HUES64 (cell line): ENCODE data around the gene WNT2.
"Not testable (repeated sequence)": the region's sequence is repeated elsewhere in the genome, so short reads cannot be mapped to it uniquely, and the experiment has no call there.

ENCODE experiments used
- H3K27ac ChIP-seq: 2 replicates; pipeline ENCODE4 v1.7.0; 2013; ENCODE audit warnings: low read depth, low read length, inconsistent platforms
- H3K27me3 ChIP-seq: 2 replicates; pipeline ENCODE4 v1.6.1; 2013; ENCODE audit warnings: mild to moderate bottlenecking, low read length; ENCODE audit not compliant: insufficient read depth
- H3K36me3 ChIP-seq: 2 replicates; pipeline ENCODE4 v1.6.1; 2013; ENCODE audit warnings: mild to moderate bottlenecking, low read length; ENCODE audit not compliant: insufficient read depth
- H3K4me1 ChIP-seq: 2 replicates; pipeline ENCODE4 v1.6.1; 2013; ENCODE audit warnings: mild to moderate bottlenecking, low read length, moderate library complexity; ENCODE audit not compliant: insufficient read depth
- H3K4me3 ChIP-seq: 2 replicates; pipeline ENCODE4 v1.5.1; 2013; ENCODE audit warnings: mild to moderate bottlenecking, low read length, moderate library complexity
- H3K9ac ChIP-seq: 2 replicates; pipeline ENCODE4 v1.6.1; 2013; ENCODE audit warnings: mild to moderate bottlenecking, low read depth, low read length
- H3K9me3 ChIP-seq: 2 replicates; pipeline ENCODE4 v1.6.1; 2013; ENCODE audit warnings: low read depth, low read length; ENCODE audit not compliant: insufficient read depth
- WGBS: fragments of 150-250, 120-280 bp; methylation state at CpG from one replicate; pipeline ENCODE4 v1.1.7; 2013; ENCODE audit warnings: missing lambda C conversion rate; 5-methylcytosine and 5-hydroxymethylcytosine counted together

Gene WNT2

DNA sequence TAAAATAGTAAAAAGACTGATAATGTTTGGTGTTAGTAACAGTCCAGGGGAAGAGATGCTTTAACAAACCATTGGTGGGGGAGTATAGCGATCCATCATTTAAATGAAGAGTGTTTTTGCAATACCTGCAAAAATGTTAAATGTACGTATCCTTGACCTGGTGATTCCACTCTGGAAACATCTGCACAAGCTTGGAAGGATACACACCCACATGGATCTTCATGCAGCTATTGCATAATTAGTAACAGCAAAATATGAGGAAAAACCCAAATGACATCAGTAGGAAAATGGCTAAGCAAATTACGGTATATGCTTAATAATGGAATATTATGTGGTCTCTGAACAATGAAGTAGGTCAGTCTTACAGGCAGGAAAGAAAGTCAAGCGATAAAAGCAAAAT lies 20.5 kb downstream of the WNT2 start:
- no peak overlapping the region for H3K4me3 ChIP-seq
- no peaks in the 10 kb centered on the region for H3K36me3 ChIP-seq
- H3K9me3 ChIP-seq: no peaks in the 10 kb centered on the region
- H3K27ac ChIP-seq: no peak overlapping the region
- no peak overlapping the region for H3K9ac ChIP-seq
- 96% methylated on average over 4 of the region's 4 CpGs for WGBS
- H3K4me1 ChIP-seq: peaks cover 9% of the 10 kb centered on the region; the same call in 1 of the 2 replicates
- no peaks in the 10 kb centered on the region for H3K27me3 ChIP-seq

GRCh38 chr7:117300506-117300905 lies 22.4 kb downstream of the WNT2 start:
- not testable (repeated sequence) for H3K4me3 ChIP-seq, H3K9ac ChIP-seq, H3K36me3 ChIP-seq, H3K27ac ChIP-seq, H3K9me3 ChIP-seq, H3K4me1 ChIP-seq, H3K27me3 ChIP-seq
- 96% methylated on average over 5 of the region's 5 CpGs for WGBS

DNA sequence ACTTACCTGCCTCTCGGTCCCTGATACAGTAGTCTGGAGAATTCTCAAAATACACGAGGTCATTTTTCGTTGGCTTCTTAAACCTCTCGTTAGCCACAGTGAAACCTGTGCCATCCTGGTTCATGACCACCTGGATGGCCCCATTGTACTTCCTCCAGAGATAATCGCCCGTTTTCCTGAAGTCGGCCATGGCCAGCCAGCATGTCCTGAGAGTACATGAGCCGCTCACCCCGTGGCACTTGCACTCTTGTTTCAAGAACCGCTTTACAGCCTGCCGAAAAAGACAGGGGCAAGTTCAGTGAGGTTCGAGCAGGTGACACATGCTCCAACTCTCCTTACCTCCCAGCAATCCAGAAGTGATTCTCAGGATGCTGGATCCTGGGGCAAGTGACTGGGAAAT lies 25.3 kb downstream of the WNT2 start:
- WGBS: 95% methylated on average over 12 of the region's 12 CpGs

GRCh38 chr7:117296066-117296465 lies 26.8 kb downstream of the WNT2 start:
- Histone ChIP-seq H3K27ac (no peak overlapping the region), H3K9ac (no peak overlapping the region), H3K36me3 (no peaks in the 10 kb centered on the region), H3K9me3 (no peaks in the 10 kb centered on the region), H3K27me3 (no peaks in the 10 kb centered on the region), H3K4me3 (no peak overlapping the region), H3K4me1 (no peaks in the 10 kb centered on the region)
- WGBS: 72% methylated on average over 3 of the region's 3 CpGs

More for the DNA sequence above, 25.3 kb downstream of the WNT2 start:
- no peaks in the 10 kb centered on the region for H3K9me3 ChIP-seq
- no peaks in the 10 kb centered on the region for H3K36me3 ChIP-seq
- no peak overlapping the region for H3K27ac ChIP-seq
- H3K4me1 ChIP-seq: no peaks in the 10 kb centered on the region
- H3K27me3 ChIP-seq: no peaks in the 10 kb centered on the region
- H3K4me3 ChIP-seq: no peak overlapping the region
- H3K9ac ChIP-seq: no peak overlapping the region

DNA sequence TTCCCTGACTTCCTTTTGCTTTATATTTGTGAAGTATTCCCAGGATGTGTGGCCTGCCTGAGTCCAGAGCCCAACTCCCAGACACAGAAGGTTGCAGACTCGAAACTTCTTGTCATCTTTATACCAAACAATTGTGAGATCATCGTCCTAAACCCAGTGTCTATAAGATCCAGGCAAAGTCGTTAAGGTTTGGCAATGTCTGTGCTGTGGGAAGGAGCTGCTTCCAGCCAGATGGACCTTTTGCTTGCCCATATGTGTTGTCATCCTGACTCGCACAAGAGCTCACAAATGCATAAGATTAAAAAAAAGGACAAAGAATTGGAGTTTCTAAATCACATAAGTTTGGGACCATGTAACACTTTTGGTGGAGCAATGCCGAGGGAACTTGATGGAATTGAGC lies 37.0 kb downstream of the WNT2 start:
- no peaks in the 10 kb centered on the region for H3K27me3 ChIP-seq
- H3K4me3 ChIP-seq: no peak overlapping the region
- no peaks in the 10 kb centered on the region for H3K36me3 ChIP-seq
- H3K9ac ChIP-seq: no peak overlapping the region
- no peak overlapping the region for H3K27ac ChIP-seq
- H3K9me3 ChIP-seq: no peaks in the 10 kb centered on the region
- WGBS: 86% methylated on average over 5 of the region's 5 CpGs
- H3K4me1 ChIP-seq: no peaks in the 10 kb centered on the region

GRCh38 chr7:117284692-117285091 lies 38.2 kb downstream of the WNT2 start:
- Histone ChIP-seq H3K4me1 (no peaks in the 10 kb centered on the region), H3K27me3 (no peaks in the 10 kb centered on the region), H3K27ac (no peak overlapping the region), H3K9me3 (no peaks in the 10 kb centered on the region), H3K4me3 (no peak overlapping the region), H3K36me3 (no peaks in the 10 kb centered on the region), H3K9ac (no peak overlapping the region)
- WGBS: 93% methylated on average over 5 of the region's 5 CpGs

GRCh38 chr7:117283779-117284178 lies 39.1 kb downstream of the WNT2 start:
- H3K9me3 ChIP-seq: no peaks in the 10 kb centered on the region
- 94% methylated on average over 6 of the region's 6 CpGs for WGBS
- H3K27ac ChIP-seq: no peak overlapping the region

DNA sequence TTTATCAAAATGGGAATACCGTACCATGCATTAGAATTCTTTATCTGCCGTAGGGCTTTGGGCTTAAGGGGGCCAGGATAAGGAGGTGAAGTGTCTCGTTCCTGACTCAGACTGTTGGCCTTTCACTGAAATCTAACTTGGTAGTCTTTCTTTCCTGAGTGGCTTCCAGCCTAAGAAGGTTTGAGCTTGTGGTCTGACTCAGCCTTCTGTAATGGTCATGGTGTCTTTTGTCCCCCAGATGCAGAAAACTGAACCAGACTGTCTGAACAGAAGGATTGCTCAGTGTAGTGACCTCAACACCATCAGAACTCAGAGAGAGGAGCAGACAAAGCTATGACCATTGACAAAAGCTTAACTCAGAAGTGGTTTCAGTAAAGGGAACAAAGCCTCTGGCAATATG lies 39.5 kb downstream of the WNT2 start:
- WGBS: 94% methylated on average over 3 of the region's 3 CpGs
- H3K27me3 ChIP-seq: no peaks in the 10 kb centered on the region
- no peaks in the 10 kb centered on the region for H3K36me3 ChIP-seq
- no peaks in the 10 kb centered on the region for H3K9me3 ChIP-seq
- H3K9ac ChIP-seq: no peak overlapping the region
- H3K4me3 ChIP-seq: no peak overlapping the region
- H3K27ac ChIP-seq: no peak overlapping the region
- no peaks in the 10 kb centered on the region for H3K4me1 ChIP-seq

More at GRCh38 chr7:117283779-117284178, 39.1 kb downstream of the WNT2 start:
- no peaks in the 10 kb centered on the region for H3K27me3 ChIP-seq
- H3K4me1 ChIP-seq: no peaks in the 10 kb centered on the region
- H3K9ac ChIP-seq: no peak overlapping the region
- no peak overlapping the region for H3K4me3 ChIP-seq
- H3K36me3 ChIP-seq: no peaks in the 10 kb centered on the region

- 65% methylated on average over 1 of the region's 1 CpG for WGBS
- Histone ChIP-seq H3K27me3 (no peaks in the 10 kb centered on the region), H3K36me3 (no peaks in the 10 kb centered on the region), H3K9me3 (no peaks in the 10 kb centered on the region), H3K9ac (no peak overlapping the region), H3K27ac (no peak overlapping the region), H3K4me3 (no peak overlapping the region), H3K4me1 (no peaks in the 10 kb centered on the region)
Measured at GRCh38 chr7:117282239-117282812, 40.5 kb downstream of the WNT2 start.

DNA sequence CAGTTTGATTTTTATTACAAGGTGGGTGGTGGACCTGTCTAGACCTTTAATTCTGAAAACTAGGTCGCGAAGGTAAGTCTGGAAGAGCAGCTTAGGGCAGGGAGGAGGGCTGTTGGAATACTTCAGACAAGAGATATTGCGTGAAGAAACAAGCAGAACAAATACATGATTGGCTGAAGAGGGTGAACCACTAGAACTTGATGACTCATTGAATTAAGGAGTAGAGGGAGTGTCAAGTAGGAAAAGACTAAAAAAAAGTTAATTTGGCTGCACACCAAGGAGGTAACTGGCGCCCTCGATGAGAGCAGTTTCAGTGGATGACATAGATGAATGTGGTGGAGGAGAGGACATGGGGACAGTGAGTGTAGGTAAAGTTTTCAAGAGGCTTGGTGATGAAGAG lies 41.3 kb downstream of the WNT2 start:
- 93% methylated on average over 5 of the region's 5 CpGs for WGBS
- no peak overlapping the region for H3K27ac ChIP-seq
- no peaks in the 10 kb centered on the region for H3K4me1 ChIP-seq

GRCh38 chr7:117279931-117280557 lies 42.8 kb downstream of the WNT2 start:
- no peaks in the 10 kb centered on the region for H3K27me3 ChIP-seq
- no peak overlapping the region for H3K27ac ChIP-seq
- no peaks in the 10 kb centered on the region for H3K36me3 ChIP-seq
- no peaks in the 10 kb centered on the region for H3K9me3 ChIP-seq
- 91% methylated on average over 12 of the region's 12 CpGs for WGBS
- H3K9ac ChIP-seq: no peak overlapping the region
- no peaks in the 10 kb centered on the region for H3K4me1 ChIP-seq
- no peak overlapping the region for H3K4me3 ChIP-seq

More for the DNA sequence above, 41.3 kb downstream of the WNT2 start:
- Histone ChIP-seq H3K27me3 (no peaks in the 10 kb centered on the region), H3K9me3 (no peaks in the 10 kb centered on the region), H3K9ac (no peak overlapping the region), H3K36me3 (no peaks in the 10 kb centered on the region), H3K4me3 (no peak overlapping the region)

GRCh38 chr7:117279203-117279602 lies 43.7 kb downstream of the WNT2 start:
- H3K36me3 ChIP-seq: no peaks in the 10 kb centered on the region
- no peaks in the 10 kb centered on the region for H3K4me1 ChIP-seq
- H3K9ac ChIP-seq: no peak overlapping the region
- no peaks in the 10 kb centered on the region for H3K27me3 ChIP-seq
- WGBS: 97% methylated on average over 2 of the region's 2 CpGs
- H3K4me3 ChIP-seq: no peak overlapping the region
- no peak overlapping the region for H3K27ac ChIP-seq
- no peaks in the 10 kb centered on the region for H3K9me3 ChIP-seq
